Neuronal stem cell (in vitro differentiated cells): ENCODE measurements around the gene IDH2.

Source experiments
- DNase-seq: peaks from one replicate; pipeline ENCODE4 v3.0.0-alpha.2; 2013; ENCODE audit warnings: low spot score
- H2AFZ ChIP-seq: one replicate; pipeline ENCODE4 v1.6.1; 2013; ENCODE audit warnings: mild to moderate bottlenecking, low read length, inconsistent platforms
- H2AK5ac ChIP-seq: 2 replicates; pipeline ENCODE4 v1.6.1; 2013; ENCODE audit warnings: low read depth, mild to moderate bottlenecking, inconsistent platforms, low read length, moderate library complexity, mixed read lengths
- H2BK120ac ChIP-seq: 2 replicates; pipeline ENCODE4 v1.6.1; 2013; ENCODE audit warnings: low read depth, mild to moderate bottlenecking, inconsistent platforms, low read length, moderate library complexity, mixed read lengths
- H2BK12ac ChIP-seq: one replicate; pipeline ENCODE4 v1.6.1; 2013; ENCODE audit warnings: low read length, inconsistent platforms
- H2BK15ac ChIP-seq: 2 replicates; pipeline ENCODE4 v1.6.1; 2013; ENCODE audit warnings: mild to moderate bottlenecking, low read length, inconsistent platforms, mixed read lengths
- H2BK5ac ChIP-seq: one replicate; pipeline ENCODE4 v1.6.1; 2013; ENCODE audit warnings: inconsistent platforms, mild to moderate bottlenecking, low read length, moderate library complexity
- H3K14ac ChIP-seq: one replicate; pipeline ENCODE4 v1.6.1; 2013; ENCODE audit warnings: low read length, inconsistent platforms
- H3K18ac ChIP-seq: 2 replicates; pipeline ENCODE4 v1.6.1; 2013; ENCODE audit warnings: low read length, inconsistent platforms
- H3K23ac ChIP-seq: 2 replicates; pipeline ENCODE4 v1.6.1; 2013; ENCODE audit warnings: low read depth, mild to moderate bottlenecking, mixed read lengths, low read length, inconsistent platforms; ENCODE audit not compliant: poor library complexity
- H3K27ac ChIP-seq: replicated peaks from 3 replicates; pipeline ENCODE4 v1.5.1; 2013; ENCODE audit warnings: low read length, inconsistent platforms
- H3K27me3 ChIP-seq, 3 experiments: 2 replicates each; pipeline ENCODE4 v1.6.1; 2013; ENCODE audit warnings: low read length in 3 of 3, mild to moderate bottlenecking in 2 of 3, inconsistent platforms in 1 of 3, low read depth in 1 of 3, mixed read lengths in 1 of 3, moderate library complexity in 1 of 3; ENCODE audit not compliant: control insufficient read depth in 3 of 3, insufficient read depth in 3 of 3
- H3K36me3 ChIP-seq, 2 donors: replicated peaks in 1 of 2; 2 replicates each; pipeline ENCODE4 v1.6.1; 2013; ENCODE audit warnings: low read length in 2 of 2; ENCODE audit not compliant: control insufficient read depth in 2 of 2, insufficient read depth in 2 of 2
- H3K4ac ChIP-seq: 2 replicates; pipeline ENCODE4 v1.6.1; 2013; ENCODE audit warnings: inconsistent platforms, mild to moderate bottlenecking, low read length, moderate library complexity
- H3K4me1 ChIP-seq, 2 donors: 1 replicate in 1 of 2; 2 replicates in 1 of 2; pipeline ENCODE4 v1.6.1; 2013; ENCODE audit warnings: low read length in 2 of 2, low read depth in 1 of 2; ENCODE audit not compliant: control insufficient read depth in 2 of 2, insufficient read depth in 1 of 2
- H3K4me2 ChIP-seq: one replicate; pipeline ENCODE4 v1.6.1; 2013; ENCODE audit warnings: mild to moderate bottlenecking, low read length, inconsistent platforms; ENCODE audit not compliant: insufficient read depth, poor library complexity, severe bottlenecking
- H3K4me3 ChIP-seq, 2 donors: 2 replicates each; pipeline ENCODE4 v1.5.1; 2013; ENCODE audit warnings: low read length in 2 of 2, mild to moderate bottlenecking in 2 of 2, inconsistent platforms in 1 of 2, moderate library complexity in 1 of 2
- H3K79me1 ChIP-seq: one replicate; pipeline ENCODE4 v1.6.1; 2013; ENCODE audit warnings: low read depth, mild to moderate bottlenecking, inconsistent platforms, low read length, moderate library complexity
- H3K9ac ChIP-seq: one replicate; pipeline ENCODE4 v1.6.1; 2013; ENCODE audit warnings: mild to moderate bottlenecking, low read depth, low read length, inconsistent platforms; ENCODE audit not compliant: poor library complexity
- H3K9me3 ChIP-seq, 2 donors: replicated peaks in 1 of 2; 2 replicates each; pipeline versions ENCODE3 to v1.6.1; 2013; ENCODE audit warnings: low read length in 2 of 2, mild to moderate bottlenecking in 2 of 2, inconsistent platforms in 1 of 2, low read depth in 1 of 2, mixed read lengths in 1 of 2, moderate library complexity in 1 of 2; ENCODE audit not compliant: control insufficient read depth in 2 of 2, insufficient read depth in 1 of 2
- H4K8ac ChIP-seq: one replicate; pipeline ENCODE4 v1.6.1; 2013; ENCODE audit warnings: low read depth, mild to moderate bottlenecking, inconsistent platforms, low read length, moderate library complexity
- H4K91ac ChIP-seq: one replicate; pipeline ENCODE4 v1.6.1; 2013; ENCODE audit warnings: low read length, low read depth, mild to moderate bottlenecking, inconsistent platforms; ENCODE audit not compliant: poor library complexity
- WGBS, 2 donors: extraction: QIAGEN DNeasy Blood & Tissue Kit; methylation state at CpG; one replicate each; pipeline ENCODE4 v1.1.7; 2013; ENCODE audit warnings: missing lambda C conversion rate in 2 of 2, mixed read lengths in 1 of 2; ENCODE audit not compliant: insufficient read length in 2 of 2, insufficient replicate concordance in 1 of 2; ENCODE audit errors: extremely low coverage in 2 of 2; 5-methylcytosine and 5-hydroxymethylcytosine counted together

Gene IDH2

DNA sequence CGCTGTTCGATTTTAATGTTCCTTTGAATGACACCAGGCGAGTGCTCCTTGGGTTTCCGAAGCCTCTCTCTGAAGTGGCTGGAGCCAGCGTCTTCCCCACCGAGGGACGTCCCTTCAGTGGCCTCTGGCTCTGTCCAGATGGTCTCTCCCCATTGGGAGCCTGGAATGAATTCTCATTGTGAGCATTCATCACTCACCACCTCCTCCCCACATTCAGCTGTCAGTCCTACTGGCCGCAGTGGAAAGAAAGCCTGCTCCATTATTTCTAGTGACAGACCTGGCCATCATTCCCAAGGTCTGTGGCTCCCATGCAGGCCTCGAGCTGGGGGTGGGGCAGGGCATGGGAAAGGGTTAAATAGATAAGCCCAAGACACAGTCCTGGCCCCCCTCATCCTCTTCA is 65.9 kb downstream of the IDH2 start:
- no CpG with 5 or more reads among the region's 9 CpGs for WGBS, 2 donors
- H2BK12ac ChIP-seq = no peak overlapping the region
- H3K27ac ChIP-seq = peak overlapping the region; percentile 81
- H2BK5ac ChIP-seq = peak overlapping the region; percentile 58
- no peak overlapping the region for H3K4ac ChIP-seq
- peaks cover 8% of the 10 kb centered on the region for H3K79me1 ChIP-seq
- H4K8ac ChIP-seq = no peak overlapping the region
- peaks cover 42 to 44% of the 10 kb centered on the region in 2 donors for H3K4me1 ChIP-seq
- peak overlapping the region; percentile 60 for H2BK15ac ChIP-seq
- H3K36me3 ChIP-seq = no peaks in the 10 kb centered on the region
- H3K18ac ChIP-seq = peak overlapping the region; percentile 68
- peak overlapping the region; percentile 42 for H3K14ac ChIP-seq
- H3K27me3 ChIP-seq = no peaks in the 10 kb centered on the region
- no peak overlapping the region for H4K91ac ChIP-seq
- H2AK5ac ChIP-seq = peak overlapping the region; percentile 94
- H3K4me3 ChIP-seq = no peak overlapping the region
- no peaks in the 10 kb centered on the region for H3K9me3 ChIP-seq
- no peak overlapping the region for H3K9ac ChIP-seq
- no peak overlapping the region for H2BK120ac ChIP-seq
- no peak overlapping the region for H3K4me2 ChIP-seq
- H3K23ac ChIP-seq = no peak overlapping the region
- H2AFZ ChIP-seq = no peak overlapping the region
- DNase-seq = peak; percentile 56

DNA sequence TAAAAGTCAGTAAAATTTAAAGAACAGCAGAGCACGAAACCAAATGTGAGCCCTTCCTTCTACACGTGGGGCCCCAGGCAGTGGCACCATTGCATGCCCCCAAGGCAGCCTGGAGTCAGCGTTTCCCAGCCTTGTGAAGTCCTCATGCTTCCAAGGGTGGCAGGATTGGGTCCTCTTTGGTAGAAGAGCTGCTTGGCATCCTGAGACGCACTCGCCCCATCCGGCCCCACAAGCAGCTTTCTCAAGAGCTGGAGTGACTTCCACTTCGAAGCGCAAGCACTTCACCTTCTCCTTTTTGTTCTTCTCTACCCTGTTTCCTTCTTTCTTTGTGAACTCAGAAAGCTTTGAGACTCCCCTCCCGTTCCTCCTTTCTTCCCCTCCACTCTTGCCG is 66.4 kb downstream of the IDH2 start:
- Histone ChIP-seq H3K4me1 (peaks cover 42% of the 10 kb centered on the region in 2 donors), H2BK15ac (no peak overlapping the region)
- no CpG with 5 or more reads among the region's 10 CpGs for WGBS, 2 donors

DNA sequence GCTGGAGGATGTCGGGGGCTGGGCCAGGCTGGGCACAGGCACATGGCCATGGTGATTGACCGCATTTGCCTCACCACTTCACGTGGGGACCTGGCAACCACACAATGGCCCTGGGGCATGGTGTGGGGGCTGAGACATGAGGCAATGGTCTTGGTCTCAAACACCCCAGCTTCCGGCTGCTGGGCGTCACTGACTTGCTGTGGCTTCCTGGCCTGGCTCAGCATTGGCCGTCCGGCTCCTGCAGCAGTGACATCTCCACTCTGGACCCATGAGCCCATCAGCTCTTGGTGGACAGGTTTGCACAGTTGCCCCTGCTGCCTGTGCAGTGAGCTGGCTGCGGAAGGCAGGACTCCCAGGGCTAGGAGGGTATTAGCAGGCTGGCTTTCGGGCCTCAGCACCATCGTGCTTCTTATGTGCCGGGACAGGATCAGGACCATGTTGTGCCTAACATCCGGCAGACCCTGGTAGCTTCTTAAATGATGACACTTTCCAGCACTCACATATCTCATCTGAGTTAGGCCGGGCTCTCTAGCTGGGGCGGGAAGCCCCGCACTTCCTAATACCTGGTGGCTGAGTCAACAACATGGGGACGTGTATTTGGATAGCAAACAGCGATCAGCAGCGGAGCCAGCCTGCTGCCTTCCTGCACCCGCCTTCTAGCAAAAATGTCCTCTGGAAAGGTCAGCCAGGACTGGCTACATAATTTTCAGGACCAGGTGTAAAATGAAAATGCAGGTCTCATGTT is 67.0 kb downstream of the IDH2 start:
- H2BK15ac ChIP-seq = peak overlapping the region; percentile 88
- H3K9me3 ChIP-seq = no peaks in the 10 kb centered on the region
- no peaks in the 10 kb centered on the region for H3K36me3 ChIP-seq
- H3K27me3 ChIP-seq = no peaks in the 10 kb centered on the region
- peaks cover 41% of the 10 kb centered on the region in 2 donors for H3K4me1 ChIP-seq
- H3K4me3 ChIP-seq = no peak overlapping the region
- H4K8ac ChIP-seq = no peak overlapping the region
- no peak for DNase-seq
- H2AFZ ChIP-seq = no peak overlapping the region
- no peak overlapping the region for H2BK120ac ChIP-seq
- no peak overlapping the region for H3K9ac ChIP-seq
- H3K4ac ChIP-seq = peak overlapping the region; percentile 19
- H4K91ac ChIP-seq = peak overlapping the region; percentile 34
- peak overlapping the region; percentile 42 for H3K14ac ChIP-seq
- H3K79me1 ChIP-seq = peaks cover 8% of the 10 kb centered on the region
- no peak overlapping the region for H3K4me2 ChIP-seq
- peak overlapping the region; percentile 81 for H3K27ac ChIP-seq
- peak overlapping the region; percentile 63 for H2BK12ac ChIP-seq
- peak overlapping the region; percentile 57 for H3K23ac ChIP-seq
- peak overlapping the region; percentile 87 for H2AK5ac ChIP-seq
- H2BK5ac ChIP-seq = no peak overlapping the region
- WGBS, 2 donors = no CpG with 5 or more reads among the region's 19 CpGs
- peak overlapping the region; percentile 82 for H3K18ac ChIP-seq

More for the DNA sequence above, 66.4 kb downstream of the IDH2 start:
- H2BK120ac ChIP-seq = no peak overlapping the region
- no peaks in the 10 kb centered on the region for H3K36me3 ChIP-seq
- H2BK5ac ChIP-seq = no peak overlapping the region
- no peak overlapping the region for H3K4ac ChIP-seq
- H3K27ac ChIP-seq = peak overlapping the region; percentile 81
- DNase-seq = no peak
- H4K8ac ChIP-seq = no peak overlapping the region
- H3K9me3 ChIP-seq = no peaks in the 10 kb centered on the region
- no peak overlapping the region for H2AFZ ChIP-seq
- H3K4me2 ChIP-seq = peak overlapping the region; percentile 15
- no peak overlapping the region for H4K91ac ChIP-seq
- no peaks in the 10 kb centered on the region for H3K27me3 ChIP-seq
- H3K23ac ChIP-seq = no peak overlapping the region
- H2BK12ac ChIP-seq = no peak overlapping the region
- no peak overlapping the region for H2AK5ac ChIP-seq
- no peak overlapping the region for H3K14ac ChIP-seq
- peaks cover 8% of the 10 kb centered on the region for H3K79me1 ChIP-seq
- H3K18ac ChIP-seq = peak overlapping the region; percentile 86
- no peak overlapping the region for H3K4me3 ChIP-seq
- H3K9ac ChIP-seq = no peak overlapping the region

DNA sequence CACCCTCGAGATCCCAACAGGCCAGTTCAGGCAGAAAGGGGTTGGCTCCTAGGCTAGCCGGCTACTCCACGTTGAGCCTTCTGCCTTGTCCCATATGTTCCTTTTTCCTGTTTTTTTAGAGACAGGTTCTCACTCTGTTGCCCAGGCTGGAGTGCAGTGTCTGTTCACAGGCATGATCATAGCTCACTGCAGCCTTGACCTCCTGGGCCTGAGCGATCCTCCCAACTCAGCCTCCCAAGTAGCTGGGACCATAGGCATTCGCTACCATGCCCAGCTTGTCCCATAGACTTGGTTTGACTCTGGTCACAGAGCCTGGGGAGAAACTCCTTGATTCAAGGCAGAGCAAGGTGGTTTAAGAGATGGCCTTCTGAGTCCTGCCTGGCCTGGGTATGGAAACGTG is 68.8 kb downstream of the IDH2 start:
- H3K9me3 ChIP-seq = peaks cover 0 to 2% of the 10 kb centered on the region in 2 donors
- H3K4me2 ChIP-seq = no peak overlapping the region
- H3K23ac ChIP-seq = no peak overlapping the region
- H2BK15ac ChIP-seq = no peak overlapping the region
- H3K4me1 ChIP-seq = peaks cover 37 to 39% of the 10 kb centered on the region in 2 donors
- no peak overlapping the region for H3K9ac ChIP-seq
- no peak overlapping the region for H2AK5ac ChIP-seq
- H3K27me3 ChIP-seq = no peaks in the 10 kb centered on the region
- WGBS, 2 donors = no CpG with 5 or more reads among the region's 6 CpGs
- H3K36me3 ChIP-seq = peaks cover 0 to 4% of the 10 kb centered on the region in 2 donors
- no peak overlapping the region for H2BK120ac ChIP-seq
- no peak overlapping the region for H2BK5ac ChIP-seq
- no peak overlapping the region for H3K18ac ChIP-seq
- H2BK12ac ChIP-seq = no peak overlapping the region
- DNase-seq = no peak
- H2AFZ ChIP-seq = no peak overlapping the region
- no peak overlapping the region for H3K4ac ChIP-seq
- peaks cover 6% of the 10 kb centered on the region for H3K79me1 ChIP-seq
- no peak overlapping the region for H4K8ac ChIP-seq
- no peak overlapping the region for H3K4me3 ChIP-seq
- H3K27ac ChIP-seq = no peak overlapping the region
- H3K14ac ChIP-seq = no peak overlapping the region
- H4K91ac ChIP-seq = no peak overlapping the region
